Measurements from ENCODE around the gene ZNF496.

ZNF496 gene

DNA sequence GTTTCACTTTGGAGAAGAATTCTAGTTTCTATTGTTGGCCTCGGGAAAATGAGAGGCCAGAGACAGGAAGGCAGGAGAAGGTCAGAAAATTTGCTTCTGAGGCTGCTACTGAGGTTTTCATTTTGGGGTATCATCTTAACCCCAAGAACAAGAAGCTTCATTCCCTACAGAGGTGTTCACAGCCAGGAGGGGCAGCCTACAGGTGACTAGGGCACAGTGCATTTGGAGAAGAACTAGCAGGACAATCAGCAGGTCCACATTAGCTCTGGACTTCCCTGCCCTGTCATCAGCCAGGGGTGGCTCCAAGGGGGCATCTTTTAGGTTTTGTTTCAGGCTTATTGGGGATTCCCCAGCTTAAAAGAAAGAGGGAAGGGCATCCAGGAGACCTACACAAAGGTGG lies 12.1 kb upstream of the ZNF496 start:
- Mint-ChIP-seq H3K4me1 (ENCODE audit: low read depth) (no peaks in the 10 kb centered on the region), H3K36me3 (ENCODE audit: low read depth) (no peaks in the 10 kb centered on the region), H3K27ac (no peak overlapping the region), H3K27me3 (ENCODE audit: low read depth) (no peaks in the 10 kb centered on the region), H3K4me3 (no peak overlapping the region), H3K9me3 (no peaks in the 10 kb centered on the region)

- Mint-ChIP-seq H3K4me3 (no peak overlapping the region), H3K27me3 (ENCODE audit: low read depth) (no peaks in the 10 kb centered on the region), H3K27ac (no peak overlapping the region), H3K9me3 (no peaks in the 10 kb centered on the region), H3K36me3 (ENCODE audit: low read depth) (no peaks in the 10 kb centered on the region), H3K4me1 (ENCODE audit: low read depth) (no peaks in the 10 kb centered on the region)
Observed at GRCh38 chr1:247338723-247339275, 7.1 kb upstream of the ZNF496 start.

DNA sequence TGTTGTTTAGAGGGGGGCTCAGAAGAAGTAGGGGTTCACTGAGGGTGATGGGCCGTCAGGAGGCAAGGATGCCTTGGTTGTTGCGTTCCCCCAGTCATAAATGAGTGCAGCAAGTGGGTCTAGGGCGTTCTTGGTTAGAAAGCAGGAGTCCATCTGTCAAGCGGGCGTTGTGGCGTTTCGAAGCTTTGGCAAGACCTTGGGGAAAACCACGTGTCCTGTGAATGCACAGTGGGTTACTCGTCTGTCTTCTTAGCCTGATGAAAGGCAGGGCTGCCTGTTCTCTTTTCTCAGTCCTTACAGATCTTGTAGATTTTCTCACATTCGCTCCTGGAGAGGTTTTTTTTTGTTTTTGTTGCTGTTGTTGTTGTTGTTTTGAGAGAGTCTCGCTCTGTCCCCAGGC lies 6.3 kb upstream of the ZNF496 start:
- no peaks in the 10 kb centered on the region for H3K9me3 Mint-ChIP-seq
- no peaks in the 10 kb centered on the region for H3K36me3 Mint-ChIP-seq (ENCODE audit: low read depth)
- H3K4me3 Mint-ChIP-seq, result no peak overlapping the region
- H3K4me1 Mint-ChIP-seq (ENCODE audit: low read depth), result peaks cover 2% of the 10 kb centered on the region
- H3K27me3 Mint-ChIP-seq (ENCODE audit: low read depth), result peaks cover 2% of the 10 kb centered on the region
- H3K27ac Mint-ChIP-seq, result no peak overlapping the region

- no peaks in the 10 kb centered on the region for H3K9me3 Mint-ChIP-seq
- H3K36me3 Mint-ChIP-seq (ENCODE audit: low read depth), result no peaks in the 10 kb centered on the region
- H3K27me3 Mint-ChIP-seq (ENCODE audit: low read depth), result peaks cover 6% of the 10 kb centered on the region
- H3K4me1 Mint-ChIP-seq (ENCODE audit: low read depth), result peaks cover 2% of the 10 kb centered on the region
- H3K27ac Mint-ChIP-seq, result no peak overlapping the region
- no peak overlapping the region for H3K4me3 Mint-ChIP-seq
Observed at GRCh38 chr1:247337250-247337746, 5.6 kb upstream of the ZNF496 start.

- H3K36me3 Mint-ChIP-seq (ENCODE audit: low read depth), result no peaks in the 10 kb centered on the region
- peaks cover 2% of the 10 kb centered on the region for H3K4me1 Mint-ChIP-seq (ENCODE audit: low read depth)
- H3K27me3 Mint-ChIP-seq (ENCODE audit: low read depth), result peaks cover 6% of the 10 kb centered on the region
- no peak overlapping the region for H3K27ac Mint-ChIP-seq
- no peaks in the 10 kb centered on the region for H3K9me3 Mint-ChIP-seq
- H3K4me3 Mint-ChIP-seq, result no peak overlapping the region
Observed at GRCh38 chr1:247336390-247336789, 4.7 kb upstream of the ZNF496 start.

- Mint-ChIP-seq H3K4me1 (ENCODE audit: low read depth) (peaks cover 2% of the 10 kb centered on the region), H3K4me3 (no peak overlapping the region)
Observed at GRCh38 chr1:247335882-247336281, 4.2 kb upstream of the ZNF496 start.

GRCh38 chr1:247334378-247335133 lies 2.9 kb upstream of the ZNF496 start:
- Mint-ChIP-seq H3K4me1 (ENCODE audit: low read depth) (peaks cover 8% of the 10 kb centered on the region), H3K9me3 (no peaks in the 10 kb centered on the region), H3K4me3 (no peak overlapping the region), H3K27me3 (ENCODE audit: low read depth) (peaks cover 12% of the 10 kb centered on the region), H3K27ac (no peak overlapping the region), H3K36me3 (ENCODE audit: low read depth) (peaks cover 2% of the 10 kb centered on the region)

More at GRCh38 chr1:247335882-247336281, 4.2 kb upstream of the ZNF496 start:
- no peaks in the 10 kb centered on the region for H3K36me3 Mint-ChIP-seq (ENCODE audit: low read depth)
- H3K9me3 Mint-ChIP-seq, result no peaks in the 10 kb centered on the region
- H3K27me3 Mint-ChIP-seq (ENCODE audit: low read depth), result peaks cover 6% of the 10 kb centered on the region
- H3K27ac Mint-ChIP-seq, result no peak overlapping the region

DNA sequence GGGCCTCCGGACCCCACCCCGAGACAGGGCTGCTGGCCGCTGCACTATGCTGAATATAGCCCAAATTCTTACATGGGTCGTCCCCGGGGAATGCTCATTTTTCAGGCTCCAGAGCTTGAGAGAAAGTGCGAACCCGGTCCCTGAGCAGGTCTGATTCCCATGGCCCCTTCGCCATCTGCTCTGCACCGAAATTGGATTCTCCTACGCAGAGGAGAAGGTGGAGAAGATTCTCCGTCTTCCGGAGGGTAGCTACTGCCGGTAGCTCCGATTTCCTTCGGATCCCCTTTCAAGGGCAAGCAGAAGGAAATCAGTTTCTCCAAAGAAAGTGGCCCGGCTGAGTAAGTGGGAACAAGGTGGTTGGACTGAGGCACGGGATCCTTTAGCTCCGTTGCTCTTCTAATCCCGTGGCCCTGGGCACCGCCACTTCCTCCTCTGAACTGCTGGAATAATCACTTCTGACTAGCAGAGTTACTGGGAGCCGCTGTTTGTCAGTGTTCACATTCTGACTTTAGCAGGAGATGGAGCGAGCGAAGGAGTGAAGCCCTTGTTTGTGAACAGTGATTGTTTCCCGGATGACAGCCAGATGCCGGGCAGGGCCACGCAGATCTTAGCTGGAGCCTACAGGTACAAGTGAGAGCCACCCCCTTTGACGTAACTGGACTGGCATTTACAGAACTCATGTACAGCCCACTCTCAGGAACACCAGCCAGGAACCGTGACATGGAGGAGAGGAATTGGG lies 1.1 kb upstream of the ZNF496 start:
- peaks cover 8% of the 10 kb centered on the region for H3K4me1 Mint-ChIP-seq (ENCODE audit: low read depth)
- H3K36me3 Mint-ChIP-seq (ENCODE audit: low read depth), result peaks cover 2% of the 10 kb centered on the region
- no peaks in the 10 kb centered on the region for H3K9me3 Mint-ChIP-seq
- no peak overlapping the region for H3K27ac Mint-ChIP-seq
- peak overlapping the region; percentile 69 for H3K4me3 Mint-ChIP-seq
- H3K27me3 Mint-ChIP-seq (ENCODE audit: low read depth), result peaks cover 12% of the 10 kb centered on the region

GRCh38 chr1:247332215-247332622 lies 552 bp upstream of the ZNF496 start:
- Mint-ChIP-seq H3K4me1 (ENCODE audit: low read depth) (peaks cover 8% of the 10 kb centered on the region), H3K27me3 (ENCODE audit: low read depth) (peaks cover 12% of the 10 kb centered on the region), H3K9me3 (no peaks in the 10 kb centered on the region), H3K4me3 (no peak overlapping the region), H3K36me3 (ENCODE audit: low read depth) (peaks cover 2% of the 10 kb centered on the region), H3K27ac (no peak overlapping the region)

DNA sequence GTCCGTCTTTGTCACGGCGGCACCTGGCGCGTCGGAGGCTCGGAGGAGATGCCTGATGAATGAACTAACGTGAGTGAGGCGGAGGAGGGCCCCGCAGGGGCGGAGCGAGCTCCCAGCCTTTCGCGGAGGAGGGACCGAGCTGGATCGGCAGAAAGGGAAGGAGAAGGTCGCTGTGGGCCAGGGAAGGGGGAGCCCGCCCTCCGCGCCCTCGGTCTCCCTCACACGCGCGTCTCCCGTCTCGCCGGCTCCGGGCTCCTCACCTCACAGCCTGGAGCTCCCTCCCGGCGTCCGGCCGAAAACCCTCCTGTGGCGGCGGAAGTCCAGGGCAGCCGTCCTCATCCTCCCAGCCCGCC lies 519 bp downstream of the ZNF496 start:
- peaks cover 2% of the 10 kb centered on the region for H3K36me3 Mint-ChIP-seq (ENCODE audit: low read depth)
- H3K27ac Mint-ChIP-seq, result peak overlapping the region; percentile 88
- H3K4me3 Mint-ChIP-seq, result peak overlapping the region; percentile 94
- peaks cover 12% of the 10 kb centered on the region for H3K27me3 Mint-ChIP-seq (ENCODE audit: low read depth)
- no peaks in the 10 kb centered on the region for H3K9me3 Mint-ChIP-seq
- H3K4me1 Mint-ChIP-seq (ENCODE audit: low read depth), result peaks cover 12% of the 10 kb centered on the region

DNA sequence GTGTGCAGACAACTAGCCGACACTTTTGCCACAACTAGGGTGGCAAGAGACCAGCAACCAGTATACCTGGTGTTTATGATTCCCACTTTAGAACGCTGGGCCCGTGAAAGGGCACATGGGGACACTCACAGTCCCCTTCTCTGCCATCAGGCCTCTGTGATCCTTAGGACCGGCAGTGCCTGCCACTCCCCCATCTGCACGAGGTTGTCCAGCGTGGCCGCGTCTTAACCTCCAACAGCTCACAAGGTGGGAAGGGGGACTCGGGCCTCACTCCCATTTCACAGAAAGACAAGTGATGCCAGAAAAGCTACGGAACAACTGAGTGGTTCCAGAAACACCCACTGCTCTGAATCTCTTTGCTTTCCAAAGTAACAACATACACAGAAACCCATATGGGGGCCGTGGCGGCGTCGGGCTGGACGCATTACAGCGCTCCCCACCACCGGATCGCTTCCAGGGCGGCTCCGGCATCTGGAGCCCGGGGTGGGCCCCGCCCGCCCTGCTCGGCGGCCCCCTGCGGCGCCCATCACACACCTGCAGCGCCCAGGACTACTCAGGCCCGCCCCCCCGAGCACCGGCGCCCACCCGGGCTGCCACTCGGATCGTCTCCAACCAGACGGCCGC lies 1.0 kb downstream of the ZNF496 start:
- Mint-ChIP-seq H3K9me3 (no peaks in the 10 kb centered on the region), H3K27ac (peak overlapping the region; percentile 88), H3K4me1 (ENCODE audit: low read depth) (peaks cover 12% of the 10 kb centered on the region), H3K36me3 (ENCODE audit: low read depth) (peaks cover 2% of the 10 kb centered on the region), H3K27me3 (ENCODE audit: low read depth) (peaks cover 12% of the 10 kb centered on the region), H3K4me3 (peak overlapping the region; percentile 94)

DNA sequence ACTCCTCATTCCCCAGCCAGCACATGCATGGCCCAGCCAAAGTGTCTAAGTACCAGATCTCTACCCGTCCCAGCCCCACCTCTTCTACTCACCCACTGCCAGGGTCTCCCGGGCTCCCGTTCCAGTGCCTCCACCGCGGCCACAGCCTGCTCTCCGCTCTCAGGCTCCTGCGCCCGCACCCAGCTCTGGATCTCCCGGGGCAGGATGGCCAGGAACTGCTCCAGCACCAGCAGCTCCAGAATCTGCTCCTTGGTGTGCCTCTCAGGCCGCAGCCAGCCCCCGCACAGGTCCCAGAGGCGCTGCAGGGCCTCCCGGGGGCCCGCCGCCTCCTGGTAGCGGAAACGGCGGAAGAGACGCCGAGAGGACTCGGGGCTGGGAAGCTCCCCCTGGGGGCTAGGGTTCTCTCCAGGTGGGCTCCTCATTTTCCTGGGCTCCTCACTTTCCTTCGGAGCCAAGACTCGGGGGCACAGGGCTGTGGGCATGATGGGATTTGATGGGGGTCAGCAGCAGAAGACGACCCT lies 2.5 kb downstream of the ZNF496 start:
- H3K4me3 Mint-ChIP-seq, result no peak overlapping the region
- peaks cover 12% of the 10 kb centered on the region for H3K27me3 Mint-ChIP-seq (ENCODE audit: low read depth)
- H3K27ac Mint-ChIP-seq, result no peak overlapping the region
- peaks cover 12% of the 10 kb centered on the region for H3K4me1 Mint-ChIP-seq (ENCODE audit: low read depth)
- peaks cover 2% of the 10 kb centered on the region for H3K36me3 Mint-ChIP-seq (ENCODE audit: low read depth)
- no peaks in the 10 kb centered on the region for H3K9me3 Mint-ChIP-seq

- H3K4me1 Mint-ChIP-seq (ENCODE audit: low read depth), result peaks cover 12% of the 10 kb centered on the region
- H3K9me3 Mint-ChIP-seq, result no peaks in the 10 kb centered on the region
- H3K4me3 Mint-ChIP-seq, result no peak overlapping the region
- no peak overlapping the region for H3K27ac Mint-ChIP-seq
- peaks cover 12% of the 10 kb centered on the region for H3K27me3 Mint-ChIP-seq (ENCODE audit: low read depth)
- H3K36me3 Mint-ChIP-seq (ENCODE audit: low read depth), result peaks cover 2% of the 10 kb centered on the region
Observed at GRCh38 chr1:247328311-247328710, 3.4 kb downstream of the ZNF496 start.

GRCh38 chr1:247326411-247327130 lies 5.1 kb downstream of the ZNF496 start:
- Mint-ChIP-seq H3K27ac (no peak overlapping the region), H3K4me3 (no peak overlapping the region), H3K4me1 (ENCODE audit: low read depth) (peaks cover 19% of the 10 kb centered on the region), H3K9me3 (no peaks in the 10 kb centered on the region), H3K27me3 (ENCODE audit: low read depth) (peaks cover 6% of the 10 kb centered on the region), H3K36me3 (ENCODE audit: low read depth) (peaks cover 2% of the 10 kb centered on the region)

Data from T-helper 1 cell treated with Interleukin-12 subunit alpha and Interleukin-12 subunit beta and Interleukin-4 antibody, amounts not matched to agents 30 μg/mL and 1 μg/mL, for 36 hours (primary cell).